ENCODE measurements around the gene NDUFA11. TPM values are rescaled to one million over a fixed set of nuclear protein-coding genes. Genes with fewer than 3 reads are reported as not detected.
"Not testable (repeated sequence)": the region's sequence is repeated elsewhere in the genome, so short reads cannot be mapped to it uniquely, and the experiment has no call there.

The NDUFA11 gene
- total RNA-seq, 1 donor from 2014 or later: 246 TPM

GRCh38 chr19:5857203-5858081 is 46.1 kb downstream of the NDUFA11 start:
- no peak for DNase-seq (ENCODE audit: low read depth in 2 of 2)

GRCh38 chr19:5855151-5855550 is 48.4 kb downstream of the NDUFA11 start:
- not testable (repeated sequence) for DNase-seq (ENCODE audit: low read depth in 2 of 2)

GRCh38 chr19:5854121-5854520 is 49.5 kb downstream of the NDUFA11 start:
- not testable (repeated sequence) for DNase-seq (ENCODE audit: low read depth in 2 of 2)

GRCh38 chr19:5851302-5851701 is 52.3 kb downstream of the NDUFA11 start, which contains the start of gene FUT3:
TSS of gene FUT3 (minus strand) at chr19:5851449.
- no peak for DNase-seq (ENCODE audit: low read depth in 2 of 2)

- DNase-seq (ENCODE audit: low read depth in 2 of 2): no peak
These were observed 52.8 kb downstream of the NDUFA11 start for GRCh38 chr19:5850743-5851293.

- no peak for DNase-seq (ENCODE audit: low read depth in 2 of 2)
These were observed 53.4 kb downstream of the NDUFA11 start for GRCh38 chr19:5850189-5850588.

GRCh38 chr19:5848621-5849020 is 55.0 kb downstream of the NDUFA11 start:
- not testable (repeated sequence) for DNase-seq (ENCODE audit: low read depth in 2 of 2)

GRCh38 chr19:5847846-5848245 is 55.7 kb downstream of the NDUFA11 start:
- not testable (repeated sequence) for DNase-seq (ENCODE audit: low read depth in 2 of 2)

Other genes starting within 250 kb of the NDUFA11 start
- 29.6 and 46.2 TPM in 2 replicates for gene MICOS13, start 223.3 kb downstream of the NDUFA11 start, total RNA-seq
- 3.3 and 9.2 TPM in 2 replicates for gene HSD11B1L, start 222.8 kb downstream of the NDUFA11 start, total RNA-seq
- gene RPL36, start 213.5 kb downstream of the NDUFA11 start, total RNA-seq: 442 and 761 TPM in 2 replicates
- gene LONP1, start 183.6 kb downstream of the NDUFA11 start, total RNA-seq: 49.9 and 56.9 TPM in 2 replicates
- gene CATSPERD, start 183.2 kb downstream of the NDUFA11 start, total RNA-seq: not detected in 2 replicates
- 0.39 and 0.51 TPM in 2 replicates for gene PRR22, start 119.0 kb downstream of the NDUFA11 start, total RNA-seq
- 22.9 and 29.2 TPM in 2 replicates for gene DUS3L, start 112.6 kb downstream of the NDUFA11 start, total RNA-seq
- 0.13 and 0.51 TPM in 2 replicates for gene NRTN, start 98.7 kb downstream of the NDUFA11 start, total RNA-seq
- gene FUT6, start 64.1 kb downstream of the NDUFA11 start, total RNA-seq: not detected in 2 replicates
- not detected in 2 replicates for gene FUT3, start 52.3 kb downstream of the NDUFA11 start, total RNA-seq
- gene FUT5, start 33.2 kb downstream of the NDUFA11 start, total RNA-seq: not detected in 2 replicates
- gene VMAC, start 1.1 kb upstream of the NDUFA11 start, total RNA-seq: 4.2 and 6.4 TPM in 2 replicates
- 1.7 and 3.4 TPM in 2 replicates for gene CAPS, start 10.5 kb upstream of the NDUFA11 start, total RNA-seq
- gene RANBP3, start 74.3 kb upstream of the NDUFA11 start, total RNA-seq: 20.0 and 29.6 TPM in 2 replicates
- gene RFX2, start 206.7 kb upstream of the NDUFA11 start, total RNA-seq: 1.3 and 5.7 TPM in 2 replicates
- gene ACSBG2, start 231.9 kb upstream of the NDUFA11 start, total RNA-seq: not detected in 2 replicates

All from dermis microvascular lymphatic vessel endothelial cell (primary cell).